UCSD-AML1 (cell line): Measurements from ENCODE around the gene SIGMAR1.
"Not testable (repeated sequence)": the region's sequence is repeated elsewhere in the genome, so short reads cannot be mapped to it uniquely, and the experiment has no call there.

Experiments
- DNase-seq: peaks from one replicate; lab custom pipeline; 2025; ENCODE audit not compliant: unreplicated experiment; lab: John Stamatoyannopoulos, UW

Gene SIGMAR1

DNA sequence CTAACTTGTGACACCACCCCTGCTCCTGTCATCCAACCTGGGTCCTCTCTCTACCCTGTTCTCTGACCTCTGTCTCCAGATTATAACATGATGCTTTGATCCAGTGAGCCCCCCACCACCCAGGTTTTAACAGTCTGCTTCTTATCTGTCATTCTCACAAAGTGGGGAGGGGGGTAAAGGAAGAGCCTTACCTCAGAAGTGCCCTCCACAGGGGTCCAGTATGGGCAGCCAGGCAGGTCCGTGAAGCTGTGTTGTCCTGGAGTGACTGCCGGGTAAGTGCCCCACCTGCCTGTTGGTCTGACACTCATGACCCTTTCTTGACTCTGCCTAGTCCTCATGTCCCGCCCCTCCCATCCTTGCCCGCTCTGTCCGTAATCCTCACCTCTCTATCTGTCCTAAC is 17.8 kb upstream of the SIGMAR1 start:
- DNase-seq = no peak

DNA sequence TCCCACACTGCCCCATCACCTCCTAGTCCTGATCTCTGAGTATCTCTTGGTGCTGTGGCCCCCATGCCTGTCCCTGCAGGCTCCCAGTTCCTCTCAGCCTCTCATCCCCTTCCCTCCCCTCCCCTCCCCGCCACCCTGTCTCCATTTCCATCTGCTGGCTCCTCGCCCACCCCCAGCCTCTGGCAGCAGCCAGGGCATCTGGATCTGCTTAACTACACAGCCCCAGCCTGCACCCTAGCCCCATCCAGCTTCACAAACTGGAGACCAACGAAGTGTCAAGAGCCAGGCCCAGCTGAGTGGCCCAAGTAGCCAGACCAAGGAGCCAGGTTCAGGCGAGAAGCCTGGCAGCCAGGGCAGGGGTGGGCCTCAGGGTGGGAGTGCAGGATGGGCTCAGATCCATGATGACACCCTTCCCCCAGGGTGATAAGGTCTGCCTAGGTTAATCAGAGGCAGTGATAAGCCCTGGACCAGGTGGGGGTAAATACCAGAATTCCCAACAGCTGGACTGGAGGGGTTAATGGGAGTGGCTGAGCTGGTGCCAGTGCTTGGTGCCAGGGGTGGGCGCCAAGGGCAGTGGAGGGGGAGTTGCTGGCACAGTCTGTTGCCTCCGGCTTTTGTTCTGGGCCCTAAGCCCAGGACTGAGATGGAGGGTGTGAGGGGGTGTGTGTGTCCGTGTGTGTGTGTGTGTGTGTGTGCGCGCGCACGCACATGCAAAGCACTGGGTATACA is 16.9 kb upstream of the SIGMAR1 start:
- no peak for DNase-seq

DNA sequence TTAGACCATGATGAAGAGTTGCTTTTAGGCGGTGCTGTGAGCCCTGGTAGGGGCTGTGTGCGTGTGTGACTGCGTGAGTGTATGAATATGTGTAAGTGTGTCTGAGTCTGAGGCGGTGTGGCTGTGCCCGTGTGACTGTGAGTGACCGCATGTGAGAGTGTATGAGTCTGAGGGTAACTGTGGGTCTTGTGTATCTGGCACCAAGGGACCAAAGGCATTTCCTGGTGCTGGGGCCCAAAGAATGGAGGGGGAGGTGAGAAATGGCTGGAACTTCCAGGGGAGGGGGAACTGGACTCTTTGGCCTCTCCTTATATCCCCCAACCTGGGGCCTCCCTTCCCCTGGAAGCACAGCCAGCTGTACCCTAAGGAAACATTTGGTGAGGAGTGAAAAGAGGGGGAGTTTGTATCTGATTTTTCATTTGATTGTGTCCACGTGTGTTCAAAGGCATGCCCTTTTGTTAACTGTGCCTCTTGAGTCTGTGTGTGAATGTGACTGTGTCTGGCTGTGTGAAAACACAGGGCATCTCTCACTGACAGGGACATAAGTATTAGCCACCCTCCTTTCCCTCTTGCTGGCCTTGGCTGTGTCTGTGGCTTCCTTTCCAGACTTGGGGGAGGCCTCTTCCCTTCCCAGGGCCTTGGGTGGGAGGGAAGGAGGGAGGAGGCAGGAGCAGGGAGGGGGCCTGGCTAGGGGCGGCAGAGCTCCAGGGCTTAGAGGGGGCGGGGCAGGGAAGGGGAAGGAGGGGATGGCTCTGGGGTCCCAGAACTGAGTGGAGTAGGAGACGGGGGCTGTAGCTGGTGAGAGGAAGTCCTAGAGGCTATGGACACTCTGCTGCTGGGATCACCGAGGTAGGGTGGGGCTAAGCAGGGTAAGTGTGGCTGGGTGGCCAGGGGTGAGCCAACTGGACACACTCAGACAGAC is 15.8 kb upstream of the SIGMAR1 start:
- peak; percentile 27 for DNase-seq

DNA sequence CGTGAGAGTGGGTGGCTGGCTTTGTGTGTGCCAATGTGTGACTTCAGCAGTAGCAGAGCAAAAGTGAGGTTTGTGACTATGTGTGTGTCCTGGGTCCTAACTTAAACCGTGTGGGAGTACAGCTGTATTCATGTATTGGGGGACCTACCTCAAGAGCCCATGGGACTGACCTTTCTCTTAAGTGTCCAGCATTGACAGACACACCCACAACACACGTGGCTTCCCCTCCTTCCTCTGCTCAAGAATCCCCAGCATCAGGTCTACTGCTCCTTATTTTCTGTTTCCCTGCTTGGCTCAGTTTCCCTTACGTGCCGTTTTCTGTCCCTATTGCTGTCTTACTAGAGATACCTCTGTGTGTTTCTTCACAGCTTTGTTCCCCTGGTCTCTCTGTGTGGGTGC is 15.0 kb upstream of the SIGMAR1 start:
- DNase-seq = no peak

DNA sequence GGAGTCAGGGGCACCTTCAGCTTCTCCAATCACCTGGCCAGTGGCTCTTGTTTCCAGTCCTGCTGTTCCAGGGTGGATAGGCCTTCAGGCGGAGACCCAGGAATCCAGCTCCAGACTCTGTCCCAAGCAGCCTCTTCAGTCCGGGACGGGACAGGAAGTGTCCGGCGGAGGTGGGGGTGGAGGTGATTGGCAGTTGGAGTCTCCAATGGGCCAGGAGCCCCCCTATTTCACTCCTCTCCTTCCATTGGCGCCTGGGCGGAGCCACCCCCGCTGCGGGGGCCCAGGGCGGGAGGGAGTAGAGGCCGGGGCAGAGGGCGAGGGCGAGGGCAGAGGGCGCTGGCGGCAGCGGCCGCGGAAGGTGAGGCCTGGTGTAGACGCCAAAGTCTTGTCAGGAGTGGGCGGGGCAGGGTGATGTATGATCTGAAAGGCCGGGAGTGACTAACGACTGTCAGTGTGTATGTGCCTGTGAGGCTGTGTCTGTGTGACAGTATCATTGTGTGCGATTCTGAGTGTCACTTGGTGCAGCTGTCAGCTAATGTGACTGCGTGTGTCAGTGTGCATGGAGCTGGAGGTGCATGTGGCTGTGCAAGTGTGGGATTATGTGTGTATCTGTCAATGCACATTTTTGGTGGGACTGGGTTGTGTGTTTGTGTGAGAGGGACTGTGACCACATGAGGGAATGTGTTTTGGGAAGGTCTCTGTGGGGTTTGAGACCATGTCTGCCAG is 14.5 kb upstream of the SIGMAR1 start, which contains the start of gene IL11RA:
TSS of gene IL11RA (plus strand) at position 310 of the 726 bp plus-strand sequence. CDS start 3,033 bp downstream, outside the sequence.
- no peak for DNase-seq

DNA sequence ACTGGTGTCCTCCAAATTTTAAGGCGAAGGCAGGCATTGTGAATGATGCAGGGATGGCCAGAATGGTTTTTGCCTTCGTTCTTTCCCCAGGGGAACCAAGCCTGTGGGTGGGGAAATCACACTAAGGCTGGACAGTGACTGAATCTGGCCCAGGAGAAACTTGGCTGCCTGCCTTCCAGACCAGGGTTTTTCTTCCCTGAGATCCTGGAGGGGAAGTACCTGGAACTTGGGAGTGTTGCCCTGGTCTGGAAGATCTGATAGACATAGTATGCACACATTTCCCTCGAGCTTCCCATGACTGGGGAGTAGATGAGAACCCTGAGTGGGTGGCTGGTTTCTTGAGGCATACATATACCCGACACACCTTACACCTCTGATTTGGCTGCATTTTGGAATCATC is 13.7 kb upstream of the SIGMAR1 start:
- no peak for DNase-seq

DNA sequence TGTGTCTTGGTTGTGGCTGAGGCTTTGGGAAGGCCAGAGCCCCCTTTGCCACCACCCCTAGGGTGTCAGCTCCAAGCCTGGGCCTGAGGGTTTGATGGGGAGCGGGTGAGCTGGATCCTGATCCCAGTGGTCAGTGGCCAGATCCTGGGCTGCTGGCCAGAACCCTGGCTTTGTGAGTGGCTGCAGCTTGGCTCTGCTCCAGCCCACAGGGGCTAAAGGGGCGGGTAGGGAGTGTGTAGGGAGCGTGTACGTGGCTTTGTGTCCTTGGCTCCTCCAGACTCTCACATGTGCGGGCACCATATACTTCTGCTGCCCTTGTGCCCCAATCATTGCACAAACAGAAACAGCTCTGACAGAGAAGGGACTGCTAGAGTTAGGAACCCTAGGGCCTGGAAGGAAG is 13.2 kb upstream of the SIGMAR1 start:
- DNase-seq = no peak

DNA sequence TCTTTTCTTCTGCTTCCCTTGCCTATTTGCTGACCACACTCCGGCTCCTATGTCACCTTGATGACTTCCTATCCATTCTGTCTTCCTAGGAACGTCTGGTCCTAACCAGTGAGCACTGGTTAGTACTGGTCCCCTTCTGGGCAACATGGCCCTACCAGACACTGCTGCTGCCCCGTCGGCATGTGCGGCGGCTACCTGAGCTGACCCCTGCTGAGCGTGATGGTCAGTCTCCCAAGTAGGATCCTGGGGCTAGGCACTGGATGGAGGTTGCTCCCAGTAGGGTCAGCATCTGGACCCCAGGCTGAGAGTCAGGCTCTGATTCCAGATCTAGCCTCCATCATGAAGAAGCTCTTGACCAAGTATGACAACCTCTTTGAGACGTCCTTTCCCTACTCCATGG is 11.1 kb upstream of the SIGMAR1 start:
- no peak for DNase-seq

DNA sequence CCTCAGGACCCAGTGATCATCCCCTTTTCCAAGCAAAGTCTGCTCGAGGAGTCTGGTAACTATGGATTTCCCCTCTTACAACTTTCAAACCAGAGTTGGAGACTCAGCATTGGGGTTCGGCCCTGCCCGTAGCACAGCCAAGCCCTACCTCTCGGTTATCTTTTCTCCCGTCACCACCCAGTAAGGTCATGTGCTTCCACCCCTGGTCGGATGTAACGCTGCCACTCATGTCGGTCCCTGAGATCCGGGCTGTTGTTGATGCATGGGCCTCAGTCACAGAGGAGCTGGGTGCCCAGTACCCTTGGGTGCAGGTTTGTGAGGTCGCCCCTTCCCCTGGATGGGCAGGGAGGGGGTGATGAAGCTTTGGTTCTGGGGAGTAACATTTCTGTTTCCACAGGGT is 10.1 kb upstream of the SIGMAR1 start:
- no peak for DNase-seq

DNA sequence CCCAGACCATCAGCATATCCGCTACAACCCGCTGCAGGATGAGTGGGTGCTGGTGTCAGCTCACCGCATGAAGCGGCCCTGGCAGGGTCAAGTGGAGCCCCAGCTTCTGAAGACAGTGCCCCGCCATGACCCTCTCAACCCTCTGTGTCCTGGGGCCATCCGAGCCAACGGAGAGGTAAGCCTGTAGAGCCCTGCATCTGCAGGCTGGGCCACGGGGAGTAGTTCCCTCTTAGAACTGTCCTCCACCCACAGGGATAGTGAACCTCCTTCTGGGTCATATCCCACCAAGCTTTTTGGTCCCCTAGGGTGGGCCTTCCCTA is 9.5 kb upstream of the SIGMAR1 start:
- no peak for DNase-seq

DNA sequence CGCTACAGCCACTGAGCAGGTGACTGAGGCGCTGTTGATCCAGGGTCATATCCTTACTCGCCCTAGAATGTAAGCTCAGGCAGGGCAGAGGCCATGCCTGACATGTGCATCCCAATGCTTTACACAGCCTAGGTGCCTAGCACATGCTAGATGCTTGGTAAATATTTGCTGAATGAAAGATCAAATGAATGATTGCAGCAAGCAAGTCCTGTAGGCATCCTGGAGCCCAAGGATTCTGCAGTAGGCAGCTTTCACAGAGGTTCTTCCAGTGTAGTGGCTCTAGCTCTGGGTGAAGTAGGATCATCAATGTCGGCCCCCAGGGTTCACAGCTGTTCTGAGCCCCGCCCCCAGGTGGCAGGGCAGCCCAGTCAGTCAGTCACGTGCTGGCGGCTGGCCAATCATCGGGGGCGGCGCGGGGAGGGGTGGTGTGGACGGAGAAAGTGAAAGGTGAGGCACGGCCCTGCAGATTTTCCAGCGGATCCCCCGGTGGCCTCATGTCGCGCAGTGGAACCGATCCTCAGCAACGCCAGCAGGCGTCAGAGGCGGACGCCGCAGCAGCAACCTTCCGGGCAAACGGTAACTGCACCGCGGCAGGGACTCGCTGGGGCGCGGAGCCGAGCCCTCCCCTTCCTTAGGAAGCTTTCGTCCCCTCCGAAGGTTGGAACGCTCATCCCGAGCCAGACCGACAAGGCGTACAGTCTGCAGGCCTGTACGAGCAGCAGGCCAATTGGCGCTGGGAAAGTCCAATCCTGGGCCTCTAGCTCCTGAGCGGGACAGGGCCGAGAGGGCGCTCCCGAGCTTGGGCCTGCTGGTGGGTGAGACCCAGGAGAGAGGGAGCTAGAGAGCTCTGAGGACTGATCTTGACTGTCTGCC is 8.9 kb upstream of the SIGMAR1 start, which contains the start of gene GALT:
TSS of gene GALT (plus strand) at position 465 of the 873 bp plus-strand sequence. CDS start at position 495, 30 bp downstream.
- peak; percentile 92 for DNase-seq

DNA sequence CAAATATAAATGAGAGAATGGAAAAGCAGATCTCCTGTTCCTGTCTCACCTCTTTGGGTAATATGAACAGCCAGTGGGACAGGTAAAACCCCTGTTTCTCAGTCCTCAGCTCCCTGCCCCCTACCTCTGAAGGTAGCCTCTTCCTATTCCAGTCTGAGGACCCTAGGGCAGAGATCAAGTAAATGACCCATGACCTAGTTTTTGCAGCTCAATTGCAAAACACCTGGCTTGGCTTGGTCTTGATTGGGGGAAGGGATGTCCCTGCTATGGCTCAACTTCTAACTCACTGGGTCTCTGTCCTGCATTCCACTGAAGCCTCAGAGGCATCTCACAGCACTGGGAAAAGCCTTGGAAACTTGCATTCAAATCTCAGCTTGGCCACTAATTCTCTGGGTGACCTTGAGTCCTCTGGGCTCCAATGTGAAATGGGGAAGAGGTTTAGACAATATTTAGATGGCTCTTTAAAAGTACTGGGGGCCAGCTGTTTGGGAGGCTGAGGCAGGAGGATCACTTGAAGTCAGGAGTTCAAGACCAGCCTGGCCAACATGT is 7.3 kb upstream of the SIGMAR1 start:
- no peak for DNase-seq

DNA sequence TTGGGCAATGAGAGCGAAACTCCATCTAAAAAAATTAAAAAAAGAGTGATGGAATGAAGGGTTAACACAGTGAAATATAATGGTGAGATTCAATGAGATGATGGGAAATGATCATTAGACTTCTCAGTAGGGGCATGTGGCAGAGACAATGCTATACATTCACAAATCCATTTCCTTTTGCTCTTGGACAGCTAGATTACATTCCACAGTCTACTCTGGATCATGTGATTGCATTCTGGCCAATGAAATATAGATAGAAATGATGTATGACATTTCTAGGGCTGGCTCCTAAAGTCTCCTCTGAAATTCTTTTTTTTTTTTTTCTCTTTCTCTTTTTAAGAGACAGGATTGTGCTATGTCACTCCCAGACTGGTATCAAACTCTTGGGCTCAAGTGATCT is 5.1 kb upstream of the SIGMAR1 start:
- no peak for DNase-seq

DNA sequence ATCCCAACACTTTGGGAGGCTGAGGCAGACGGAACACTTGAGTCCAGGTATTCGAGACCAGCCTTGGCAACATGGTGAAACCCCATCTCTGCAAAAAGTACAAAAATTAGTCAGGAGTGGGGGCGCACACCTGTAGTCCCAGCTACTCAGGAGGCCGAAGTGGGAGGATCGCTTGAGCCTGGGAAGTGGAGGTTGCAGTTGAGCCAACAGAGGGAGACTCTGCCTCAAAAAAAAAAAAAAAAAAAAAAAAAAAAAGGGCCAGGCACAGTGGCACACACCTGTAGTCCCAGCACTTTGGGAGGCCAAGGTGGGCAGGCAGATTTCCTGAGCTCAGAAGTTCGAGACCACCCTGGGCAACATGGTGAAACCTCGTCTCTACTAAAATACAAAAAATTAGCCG is 1.7 kb upstream of the SIGMAR1 start:
- not testable (repeated sequence) for DNase-seq

DNA sequence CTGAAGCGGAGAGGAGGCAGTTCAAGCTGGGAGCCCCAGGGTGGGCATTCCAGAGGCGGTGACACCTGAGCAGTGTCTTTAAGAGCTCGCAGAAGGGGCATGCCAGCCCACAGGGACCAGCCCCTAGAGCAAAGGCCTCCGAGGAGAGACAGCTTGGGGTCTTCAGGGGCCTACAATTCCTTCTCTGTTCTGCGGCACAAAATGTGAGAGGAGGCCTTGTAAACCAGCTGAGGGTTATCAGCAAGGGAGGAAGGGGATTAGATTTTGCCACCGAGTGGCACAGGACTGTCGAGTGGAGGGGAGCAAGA is 505 bp upstream of the SIGMAR1 start:
- DNase-seq = no peak

DNA sequence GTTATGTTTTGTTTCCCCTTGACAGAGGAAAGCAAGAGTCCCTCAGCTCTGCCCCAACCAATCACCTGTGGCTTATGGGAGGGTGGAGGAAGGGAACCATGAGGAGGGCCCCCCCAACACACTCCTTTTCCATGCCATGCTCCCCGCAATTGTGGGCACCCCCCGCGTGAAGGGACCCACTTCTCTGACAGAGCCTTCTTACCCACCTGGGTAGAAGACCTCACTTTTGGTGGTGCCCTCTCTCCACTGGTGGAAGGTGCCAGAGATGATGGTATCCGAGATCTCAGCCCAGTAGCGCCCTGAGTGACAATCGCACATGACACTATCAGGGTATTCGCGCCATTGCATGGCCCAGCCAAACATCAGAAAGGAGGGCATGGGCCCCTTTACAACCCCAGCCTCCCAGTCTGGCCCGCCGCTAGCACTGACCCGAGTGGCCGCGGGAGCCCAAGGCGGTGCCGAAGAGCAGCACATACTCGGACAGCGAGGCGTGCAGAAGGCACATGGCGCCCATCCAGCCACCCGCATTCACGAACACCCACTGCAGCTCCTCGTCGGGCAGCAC is 714 bp downstream of the SIGMAR1 start:
- DNase-seq = no peak

DNA sequence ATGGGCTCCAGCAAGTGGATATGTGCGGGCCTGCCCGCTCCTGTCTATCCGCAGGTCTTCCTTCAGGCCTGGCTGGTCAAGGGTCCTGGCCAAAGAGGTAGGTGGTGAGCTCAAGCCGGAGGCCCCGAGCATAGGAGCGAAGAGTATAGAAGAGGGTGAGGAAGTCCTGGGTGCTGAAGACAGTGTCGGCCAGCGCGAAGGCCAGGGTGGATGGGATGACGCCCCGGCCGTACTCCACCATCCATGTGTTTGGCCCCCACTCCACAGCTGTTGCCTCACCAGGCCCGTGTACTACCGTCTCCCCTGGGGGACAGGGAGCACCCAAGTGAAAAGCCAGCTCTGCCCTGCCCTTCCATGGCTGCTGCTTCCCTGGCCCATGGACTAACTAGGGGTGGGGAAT is 2.0 kb downstream of the SIGMAR1 start:
- DNase-seq = no peak

DNA sequence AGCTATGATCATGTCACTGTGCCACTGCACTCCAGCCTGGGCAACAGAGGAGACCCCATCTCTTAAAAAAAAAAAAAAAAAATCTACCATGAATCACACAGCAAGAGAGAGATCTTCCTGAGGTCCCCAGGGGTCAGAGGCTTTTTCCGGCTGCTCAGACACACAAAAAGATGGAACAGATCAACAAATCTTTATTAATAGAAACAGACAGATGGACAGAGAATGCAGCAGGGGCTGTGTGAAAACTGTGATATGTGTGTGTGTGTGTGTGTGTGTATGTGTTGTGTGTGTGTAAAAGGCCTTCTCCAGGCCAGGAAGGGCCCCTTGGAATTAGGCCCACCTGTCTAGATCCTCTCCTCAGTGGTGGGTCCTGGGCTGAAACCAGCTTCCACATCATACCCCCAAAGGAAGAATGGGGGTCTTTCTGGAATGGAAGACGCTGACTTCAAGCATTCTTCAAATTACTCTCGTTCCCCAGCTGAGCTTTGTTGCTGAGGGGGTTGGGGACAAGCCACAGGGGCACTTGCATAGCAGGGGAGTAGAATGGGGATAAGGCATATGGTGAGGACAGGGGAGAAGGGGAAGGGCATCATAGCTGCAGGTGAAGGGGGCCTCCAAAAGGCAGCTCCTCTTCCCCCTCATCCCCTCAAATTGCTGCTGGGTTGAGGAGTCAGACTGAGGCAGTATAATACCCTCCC is 2.9 kb downstream of the SIGMAR1 start:
- DNase-seq = no peak

DNA sequence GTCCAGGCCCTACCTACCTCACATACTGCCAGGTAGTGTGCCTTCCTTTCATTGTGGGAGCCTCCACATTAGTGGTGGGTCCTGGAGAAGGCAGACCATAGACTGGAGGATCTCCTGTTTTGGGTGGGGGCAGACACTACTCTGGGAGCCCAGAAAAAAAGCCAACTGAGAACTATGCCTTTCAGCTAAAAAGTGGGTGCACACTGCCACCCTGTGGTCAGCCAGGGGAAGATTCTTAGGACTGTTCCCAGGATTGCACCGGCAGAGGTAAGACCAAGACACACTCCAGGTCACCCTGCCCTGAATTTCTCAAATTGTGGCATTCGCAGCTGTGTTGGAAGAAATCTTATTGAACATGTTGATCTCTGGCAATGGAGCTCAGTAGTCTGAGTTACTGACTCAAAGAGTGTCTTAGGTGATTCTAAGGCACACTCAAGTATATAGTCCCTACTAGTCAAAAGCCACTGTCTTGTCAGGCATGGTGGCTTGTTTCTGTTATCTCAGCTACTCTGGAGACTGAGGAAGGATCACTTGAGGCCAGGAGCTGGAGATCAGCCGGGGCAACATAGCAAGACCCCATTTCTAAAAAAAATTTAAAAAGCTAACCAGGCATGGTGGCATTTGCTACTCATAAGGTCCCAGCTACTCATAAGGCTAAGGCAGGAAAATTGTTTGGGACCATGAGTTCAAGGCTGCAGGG is 3.6 kb downstream of the SIGMAR1 start:
- DNase-seq = peak; percentile 60
